Lung (tissue), 12 donors: Measurements from ENCODE around the gene GPR183. TPM values are rescaled to one million over a fixed set of nuclear protein-coding genes. Genes with fewer than 3 reads are reported as not detected.

Source experiments
- ATAC-seq: fragments of 200-7000 bp; cut with Tn5 transposase; one replicate; pipeline ENCODE4 v1.9.1; 2020; ENCODE audit warnings: moderate number of reproducible peaks; ENCODE audit not compliant: insufficient read depth, low FRiP score
- DNase-seq, 3 donors: peaks; one replicate each; pipeline ENCODE4 v3.0.0-alpha.2; 2013 to 2017
- H3K27ac ChIP-seq, 2 donors: one replicate each; pipeline ENCODE4 v1.5.1; 2013; ENCODE audit warnings: mild to moderate bottlenecking in 2 of 2, moderate library complexity in 2 of 2, control low read depth in 1 of 2, inconsistent platforms in 1 of 2, low read depth in 1 of 2, low read length in 1 of 2
- H3K27me3 ChIP-seq, 3 donors: one replicate each; pipeline ENCODE4 v1.5.1; 2013; ENCODE audit warnings: low read length in 2 of 3; ENCODE audit not compliant: control insufficient read depth in 3 of 3, insufficient read depth in 3 of 3
- H3K36me3 ChIP-seq, 4 donors: one replicate each; pipeline ENCODE4 v1.5.1; 2013; ENCODE audit warnings: low read length in 4 of 4, mild to moderate bottlenecking in 1 of 4, moderate library complexity in 1 of 4; ENCODE audit not compliant: control insufficient read depth in 4 of 4, insufficient read depth in 4 of 4
- H3K4me1 ChIP-seq, 5 donors: one replicate each; pipeline ENCODE4 v1.5.1; 2013; ENCODE audit warnings: low read length in 5 of 5, mild to moderate bottlenecking in 2 of 5, moderate library complexity in 1 of 5; ENCODE audit not compliant: control insufficient read depth in 5 of 5, insufficient read depth in 5 of 5
- H3K4me3 ChIP-seq: one replicate; pipeline ENCODE4 v1.5.1; 2013; ENCODE audit warnings: mild to moderate bottlenecking, control low read depth, moderate library complexity
- H3K9ac ChIP-seq, 2 donors: one replicate each; pipeline ENCODE4 v1.5.1; 2013; ENCODE audit warnings: low read length in 2 of 2, control low read depth in 1 of 2; ENCODE audit not compliant: insufficient read depth in 1 of 2
- H3K9me3 ChIP-seq, 4 donors: one replicate each; pipeline ENCODE4 v1.5.1; 2013; ENCODE audit warnings: low read length in 3 of 4, mild to moderate bottlenecking in 1 of 4, moderate library complexity in 1 of 4; ENCODE audit not compliant: control insufficient read depth in 4 of 4, insufficient read depth in 3 of 4
- CTCF ChIP-seq: IDR thresholded peaks from 2 replicates; pipeline ENCODE4 v1.5.1; 2012; ENCODE audit warnings: mild to moderate bottlenecking; ENCODE audit errors: control extremely low read depth, extremely low read depth
- WGBS, 2 donors: extraction: QIAGEN DNeasy Blood & Tissue Kit; methylation state at CpG; one replicate each; pipeline ENCODE4 v1.1.7; 2013; 5-methylcytosine and 5-hydroxymethylcytosine counted together
- polyA plus RNA-seq, 2 donors: library from polyadenylated mRNA; stranded (reverse); fragments of 200-250 nt; gene quantifications; one replicate each; pipeline ENCODE4 v1.2.1, GENCODE V29; 2013
- total RNA-seq, 2 donors: library from RNA; depleted of rRNA in 1 of 2; stranded (reverse); fragments of >200 nt in 1 of 2; gene quantifications; one replicate each; pipeline ENCODE4 v1.2.1, GENCODE V29; 2014 to 2021
- donor health status: control.
- donor health status: control.
- donor health status: Bipolar disorder and iron deficiency.
- donor health status: healthy.
- donor health status: DM: yes; HTN: yes; CAD: no.

GPR183 gene
- total and polyA plus RNA-seq, 4 donors = 6.3 to 38.3 (median 16.0) TPM

GRCh38 chr13:99264051-99264450, 43.1 kb downstream of the GPR183 start:
- no peaks in the 10 kb centered on the region for H3K27me3 ChIP-seq
- WGBS, 2 donors = 0 to 40% methylated on average over 1 of the region's 1 CpG
- no peaks in the 10 kb centered on the region for H3K9me3 ChIP-seq
- TF ChIP-seq CTCF = no peak
- H3K27ac ChIP-seq = no peak overlapping the region
- peaks cover 0 to 10% (median 7%) of the 10 kb centered on the region in 4 donors for H3K36me3 ChIP-seq
- H3K4me1 ChIP-seq = peaks cover 0 to 6% (median 2%) of the 10 kb centered on the region in 5 donors
- no peak overlapping the region for H3K9ac ChIP-seq
- no peak overlapping the region for H3K4me3 ChIP-seq
- DNase-seq = no peak
- ATAC-seq = no peak

GRCh38 chr13:99263126-99263785, 43.9 kb downstream of the GPR183 start:
- Histone ChIP-seq H3K4me1 (peaks cover 0 to 6% (median 2%) of the 10 kb centered on the region in 5 donors), H3K27me3 (no peaks in the 10 kb centered on the region), H3K36me3 (peaks cover 0 to 10% (median 7%) of the 10 kb centered on the region in 4 donors), H3K9me3 (no peaks in the 10 kb centered on the region), H3K4me3 (no peak overlapping the region), H3K9ac (no peak overlapping the region), H3K27ac (no peak overlapping the region)
- DNase-seq (peak; percentile 32 to 82 (median 62)), ATAC-seq (no peak)
- TF ChIP-seq CTCF = no peak
- 88 to 95% methylated on average over 7 of the region's 7 CpGs for WGBS, 2 donors

GRCh38 chr13:99261059-99261458, 46.1 kb downstream of the GPR183 start:
- DNase-seq = no peak
- Histone ChIP-seq H3K27me3 (no peaks in the 10 kb centered on the region), H3K36me3 (peaks cover 0 to 5% (median 5%) of the 10 kb centered on the region in 4 donors), H3K4me3 (no peak overlapping the region), H3K9me3 (no peaks in the 10 kb centered on the region), H3K4me1 (peaks cover 0 to 9% (median 2%) of the 10 kb centered on the region in 5 donors), H3K9ac (no peak overlapping the region), H3K27ac (no peak overlapping the region)
- WGBS, 2 donors = 96 to 100% methylated on average over 1 of the region's 1 CpG
- ATAC-seq = no peak
- no peak for TF ChIP-seq CTCF

GRCh38 chr13:99260216-99260615, 47.0 kb downstream of the GPR183 start:
- ATAC-seq = no peak
- H3K4me1 ChIP-seq = peaks cover 0 to 9% (median 2%) of the 10 kb centered on the region in 5 donors

More at GRCh38 chr13:99260216-99260615, 47.0 kb downstream of the GPR183 start:
- Histone ChIP-seq H3K27ac (no peak overlapping the region), H3K4me3 (no peak overlapping the region), H3K27me3 (no peaks in the 10 kb centered on the region), H3K9ac (no peak overlapping the region), H3K9me3 (no peaks in the 10 kb centered on the region), H3K36me3 (peaks cover 5 to 7% (median 6%) of the 10 kb centered on the region in 4 donors)
- WGBS, 2 donors = 83 to 91% methylated on average over 5 of the region's 5 CpGs
- DNase-seq = no peak
- no peak for TF ChIP-seq CTCF
